Measurements from ENCODE around the gene DDX23. TPM values are rescaled to one million over a fixed set of nuclear protein-coding genes. Genes with fewer than 3 reads are reported as not detected.

The DDX23 gene
- polyA plus RNA-seq, 1 donor from 2014 or later = 96.5 TPM

- no peaks in the 10 kb centered on the region for H3K9me2 ChIP-seq (ENCODE audit: insufficient read depth, low read length)
- no peak overlapping the region for H3K27ac ChIP-seq (ENCODE audit: low read length)
- H3F3A ChIP-seq (ENCODE audit: insufficient read depth, low read length, poor library complexity, severe bottlenecking) = no peaks in the 10 kb centered on the region
- no peak overlapping the region for H3K9ac ChIP-seq (ENCODE audit: low read length)
- TF ChIP-seq MXI1 (conservative IDR thresholded peaks at IDR 0.05; ENCODE audit: poor library complexity, severe bottlenecking) (no peak), TAF1 (IDR thresholded peaks at IDR 0.05; ENCODE audit: low read depth) (no peak), RAD21 (conservative IDR thresholded peaks at IDR 0.05) (no peak), REST (IDR thresholded peaks at IDR 0.05; ENCODE audit: borderline replicate concordance) (no peak), EZH2 (IDR thresholded peaks at IDR 0.05; ENCODE audit: borderline replicate concordance, insufficient read depth, low read length, poor library complexity, severe bottlenecking) (no peak), SMC3 (conservative IDR thresholded peaks at IDR 0.05; ENCODE audit: poor library complexity) (no peak), EP300 (conservative IDR thresholded peaks at IDR 0.05; ENCODE audit: poor library complexity, severe bottlenecking) (no peak), POLR2AphosphoS5 (IDR thresholded peaks at IDR 0.05) (no peak)
- TF ChIP-seq, protein P1, sequence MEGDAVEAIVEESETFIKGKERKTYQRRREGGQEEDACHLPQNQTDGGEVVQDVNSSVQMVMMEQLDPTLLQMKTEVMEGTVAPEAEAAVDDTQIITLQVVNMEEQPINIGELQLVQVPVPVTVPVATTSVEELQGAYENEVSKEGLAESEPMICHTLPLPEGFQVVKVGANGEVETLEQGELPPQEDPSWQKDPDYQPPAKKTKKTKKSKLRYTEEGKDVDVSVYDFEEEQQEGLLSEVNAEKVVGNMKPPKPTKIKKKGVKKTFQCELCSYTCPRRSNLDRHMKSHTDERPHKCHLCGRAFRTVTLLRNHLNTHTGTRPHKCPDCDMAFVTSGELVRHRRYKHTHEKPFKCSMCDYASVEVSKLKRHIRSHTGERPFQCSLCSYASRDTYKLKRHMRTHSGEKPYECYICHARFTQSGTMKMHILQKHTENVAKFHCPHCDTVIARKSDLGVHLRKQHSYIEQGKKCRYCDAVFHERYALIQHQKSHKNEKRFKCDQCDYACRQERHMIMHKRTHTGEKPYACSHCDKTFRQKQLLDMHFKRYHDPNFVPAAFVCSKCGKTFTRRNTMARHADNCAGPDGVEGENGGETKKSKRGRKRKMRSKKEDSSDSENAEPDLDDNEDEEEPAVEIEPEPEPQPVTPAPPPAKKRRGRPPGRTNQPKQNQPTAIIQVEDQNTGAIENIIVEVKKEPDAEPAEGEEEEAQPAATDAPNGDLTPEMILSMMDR (IDR thresholded peaks at IDR 0.05; ENCODE audit: poor library complexity, severe bottlenecking) = no peak
- no peak overlapping the region for H3K4me2 ChIP-seq (ENCODE audit: low read length)
- H2AFZ ChIP-seq (ENCODE audit: low read depth, low read length) = no peak overlapping the region
- H3K27me3 ChIP-seq (ENCODE audit: insufficient read depth, low read depth, low read length) = no peaks in the 10 kb centered on the region
- peaks cover 6% of the 10 kb centered on the region for H3K36me3 ChIP-seq (ENCODE audit: insufficient read depth, low read length)
- no peaks in the 10 kb centered on the region for H4K20me1 ChIP-seq (ENCODE audit: insufficient read depth)
- H3K4me3 ChIP-seq (ENCODE audit: low read length) = no peak overlapping the region
- H3K9me3 ChIP-seq (ENCODE audit: low read length) = no peaks in the 10 kb centered on the region
- H3K79me2 ChIP-seq (replicated peaks; ENCODE audit: insufficient read depth, low read length) = no peaks in the 10 kb centered on the region
These were observed 19.5 kb downstream of the DDX23 start for GRCh38 chr12:48832321-48833060.

- TF ChIP-seq REST (IDR thresholded peaks at IDR 0.05; ENCODE audit: borderline replicate concordance) (no peak), TAF1 (IDR thresholded peaks at IDR 0.05; ENCODE audit: low read depth) (no peak), EZH2 (IDR thresholded peaks at IDR 0.05; ENCODE audit: borderline replicate concordance, insufficient read depth, low read length, poor library complexity, severe bottlenecking) (no peak), SMC3 (conservative IDR thresholded peaks at IDR 0.05; ENCODE audit: poor library complexity) (no peak), POLR2AphosphoS5 (IDR thresholded peaks at IDR 0.05) (no peak), MXI1 (conservative IDR thresholded peaks at IDR 0.05; ENCODE audit: poor library complexity, severe bottlenecking) (no peak), EP300 (conservative IDR thresholded peaks at IDR 0.05; ENCODE audit: poor library complexity, severe bottlenecking) (no peak), RAD21 (conservative IDR thresholded peaks at IDR 0.05) (no peak)
- TF ChIP-seq, protein P1 (IDR thresholded peaks at IDR 0.05; ENCODE audit: poor library complexity, severe bottlenecking) = no peak
- H3K4me3 ChIP-seq (ENCODE audit: low read length) = no peak overlapping the region
- H3K9me2 ChIP-seq (ENCODE audit: insufficient read depth, low read length) = no peaks in the 10 kb centered on the region
- no peaks in the 10 kb centered on the region for H3K79me2 ChIP-seq (replicated peaks; ENCODE audit: insufficient read depth, low read length)
- H2AFZ ChIP-seq (ENCODE audit: low read depth, low read length) = no peak overlapping the region
- no peak overlapping the region for H3K9ac ChIP-seq (ENCODE audit: low read length)
- H4K20me1 ChIP-seq (ENCODE audit: insufficient read depth) = no peaks in the 10 kb centered on the region
- peaks cover 6% of the 10 kb centered on the region for H3K36me3 ChIP-seq (ENCODE audit: insufficient read depth, low read length)
- no peak overlapping the region for H3K27ac ChIP-seq (ENCODE audit: low read length)
- H3K27me3 ChIP-seq (ENCODE audit: insufficient read depth, low read depth, low read length) = no peaks in the 10 kb centered on the region
- H3K9me3 ChIP-seq (ENCODE audit: low read length) = no peaks in the 10 kb centered on the region
- H3K4me2 ChIP-seq (ENCODE audit: low read length) = no peak overlapping the region
- no peaks in the 10 kb centered on the region for H3F3A ChIP-seq (ENCODE audit: insufficient read depth, low read length, poor library complexity, severe bottlenecking)
These were observed 20.7 kb downstream of the DDX23 start for GRCh38 chr12:48831257-48831656.
